GM18526 (cell line): Measurements from ENCODE around the gene HDAC6.

ENCODE experiments used
- POLR2A ChIP-seq: IDR thresholded peaks from 3 replicates; pipeline ENCODE4 v1.6.1; 2011; ENCODE audit not compliant: insufficient read length; ENCODE audit errors: extremely low read depth

The HDAC6 gene

DNA sequence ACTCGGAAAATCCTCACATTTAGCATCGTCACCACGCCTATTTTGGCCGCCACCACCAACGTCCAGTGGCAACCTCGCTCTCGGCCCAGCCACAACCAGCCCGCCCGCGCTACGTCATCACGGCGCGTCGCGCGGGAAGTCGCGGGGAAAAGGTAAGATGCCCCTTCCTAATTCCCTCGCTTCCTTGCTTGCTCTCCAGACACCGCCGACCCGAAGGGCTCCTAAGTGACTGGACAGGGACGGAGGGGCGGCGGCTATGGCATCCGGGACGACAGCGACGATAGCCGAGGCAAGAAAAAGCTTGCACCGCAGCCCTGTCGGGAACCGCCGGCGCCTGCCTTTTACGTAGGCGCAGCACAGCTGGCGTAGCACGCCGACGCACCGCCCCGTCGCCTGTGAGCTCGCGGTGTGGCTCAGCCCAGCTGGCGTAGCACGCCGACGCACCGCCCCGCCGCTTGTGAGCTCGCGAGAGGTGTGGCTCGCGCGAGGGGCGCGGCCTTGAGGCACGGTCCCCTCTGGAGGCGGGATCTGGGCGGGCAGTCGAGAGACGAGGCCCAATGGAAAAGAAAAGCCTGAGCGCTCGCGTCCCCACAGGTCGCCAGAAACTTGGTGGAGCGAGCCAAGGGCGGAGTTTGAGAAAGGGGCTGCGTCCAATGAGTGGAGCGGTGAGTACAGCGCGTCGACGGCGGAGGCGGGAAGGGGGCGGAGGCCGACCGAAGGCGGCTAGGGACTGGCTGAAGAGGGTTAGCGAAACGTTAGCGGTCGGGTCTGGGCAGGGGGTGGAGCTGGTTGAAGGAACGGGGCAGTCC lies at the start of gene HDAC6:
Gene HDAC6 (plus strand): TSS at position 788 of the 809 bp plus-strand sequence. CDS start 626 bp downstream, outside the sequence.
- TF ChIP-seq POLR2A, result peak; percentile 31

DNA sequence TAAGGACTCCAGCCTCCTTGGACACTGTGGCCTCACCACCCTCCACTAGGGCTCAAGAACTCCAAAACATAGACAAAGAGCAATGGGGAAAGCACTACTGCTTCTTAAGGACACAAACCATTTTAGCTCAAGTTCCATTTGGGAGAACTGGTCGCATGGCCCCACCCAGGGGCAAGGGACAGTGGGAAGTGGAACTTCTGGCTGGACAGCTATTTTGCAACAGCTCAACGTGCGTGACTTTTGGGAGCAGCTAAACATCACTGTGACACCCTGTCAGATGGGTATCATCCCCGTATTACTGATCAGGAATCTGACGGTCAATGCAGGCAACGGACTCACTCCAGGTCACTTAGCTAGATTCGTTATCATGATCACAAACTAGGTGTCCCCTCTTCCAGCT lies 49.4 kb upstream of the HDAC6 start:
- no peak for TF ChIP-seq POLR2A

DNA sequence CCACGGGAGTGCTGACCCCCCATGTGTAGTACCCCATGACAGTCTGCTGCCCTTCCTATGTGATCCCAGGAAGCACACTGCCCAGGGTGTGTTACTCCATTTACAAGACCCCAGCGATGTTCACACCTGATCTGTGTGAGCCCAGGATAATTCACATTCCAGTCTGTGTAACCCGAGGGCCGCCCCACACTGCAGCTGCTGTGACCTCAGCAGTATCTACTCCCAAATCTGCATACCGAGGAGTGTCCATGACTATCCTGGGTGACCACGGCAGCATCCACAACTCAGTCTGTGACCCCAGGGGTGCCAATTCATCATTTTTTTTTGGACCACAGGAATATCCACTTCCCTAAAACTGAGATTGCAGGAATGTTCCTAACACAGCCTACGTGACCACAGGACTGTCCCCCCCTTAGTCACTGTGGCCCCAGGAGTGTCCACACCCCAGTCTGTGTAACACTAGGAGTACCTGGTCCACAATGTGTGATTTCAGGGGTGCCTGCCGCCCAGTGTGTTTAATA lies 48.1 kb upstream of the HDAC6 start:
- no peak for TF ChIP-seq POLR2A

DNA sequence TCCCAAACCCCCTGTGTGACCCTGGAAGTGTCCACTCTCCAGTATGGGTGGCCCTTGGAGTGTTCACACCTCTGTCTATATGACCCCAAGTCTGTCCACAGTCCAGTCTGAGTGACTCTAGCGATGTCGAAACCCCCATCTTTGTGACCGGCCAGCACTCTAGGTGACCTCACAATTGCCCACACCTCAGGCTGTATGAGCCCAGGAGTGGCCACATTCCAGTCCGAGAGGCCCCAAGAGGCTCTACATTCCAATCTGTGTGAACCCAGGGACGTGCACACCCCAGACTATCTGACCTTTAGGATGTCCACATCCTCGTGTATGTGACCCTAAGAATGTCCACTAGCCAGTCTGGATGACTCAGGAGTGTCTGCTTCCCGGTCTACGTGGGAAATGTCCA lies 47.6 kb upstream of the HDAC6 start:
- TF ChIP-seq POLR2A, result no peak

DNA sequence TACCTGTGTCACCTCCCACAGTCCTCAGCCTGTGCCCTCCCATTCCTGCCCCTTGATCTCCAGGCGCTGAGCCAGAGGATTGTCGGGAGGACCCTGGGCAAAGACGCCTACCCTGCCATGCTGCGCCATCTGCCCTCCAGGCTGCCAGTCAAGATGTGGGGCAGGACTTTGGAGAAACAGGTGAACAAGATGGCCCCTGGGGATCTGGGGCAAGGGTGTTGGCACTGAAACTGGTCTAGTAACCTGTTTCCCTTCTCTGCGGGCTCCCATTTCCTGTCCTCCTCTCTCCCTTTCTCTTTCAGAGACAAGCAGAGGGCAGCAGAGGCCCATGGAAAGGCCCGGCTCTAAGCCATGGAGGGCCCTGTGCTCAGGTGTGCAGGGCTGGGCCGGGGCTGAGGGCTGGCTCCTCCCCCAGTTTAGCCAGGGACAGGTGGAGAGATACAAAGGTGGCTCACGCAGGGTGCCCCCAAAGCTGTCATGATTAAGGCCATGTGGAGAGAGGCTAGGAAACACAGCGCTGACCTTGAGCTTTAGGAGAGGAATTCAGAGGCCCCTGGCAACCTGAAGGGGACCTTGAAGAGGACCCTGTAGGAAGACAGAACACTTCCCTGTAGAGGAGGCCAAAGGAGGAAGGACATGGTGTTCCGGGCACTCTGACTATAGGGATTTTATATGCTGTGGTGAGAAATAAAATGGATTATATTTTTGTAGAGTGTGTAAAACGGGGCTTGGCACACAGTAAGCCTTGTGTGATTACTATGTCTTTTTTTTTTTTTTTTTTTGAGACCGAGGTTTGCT lies 40.0 kb upstream of the HDAC6 start, which contains the start of gene GLOD5:
Gene GLOD5 (plus strand): TSS at position 74 of the 798 bp plus-strand sequence. CDS start 44 bp downstream, at position 118.
- TF ChIP-seq POLR2A, result no peak

DNA sequence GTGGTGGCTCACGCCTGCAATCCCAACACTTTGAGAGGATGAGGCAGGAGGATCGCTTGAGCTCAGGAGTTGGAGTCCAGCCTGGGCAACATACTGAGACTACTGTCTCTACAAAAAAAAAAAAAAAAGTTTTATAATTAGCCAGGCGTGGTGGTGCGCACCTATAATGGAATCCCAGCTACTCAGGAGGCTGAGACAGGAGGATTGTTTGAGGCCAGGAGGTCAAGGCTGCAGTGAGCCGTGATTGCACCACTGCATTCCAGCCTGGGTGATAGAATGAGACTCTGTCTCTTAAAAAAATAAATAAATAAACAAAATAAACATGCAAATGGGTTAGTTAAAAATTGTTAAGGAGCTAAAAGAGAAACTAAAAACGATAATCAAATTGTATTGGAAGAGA lies 32.6 kb upstream of the HDAC6 start:
- no peak for TF ChIP-seq POLR2A

DNA sequence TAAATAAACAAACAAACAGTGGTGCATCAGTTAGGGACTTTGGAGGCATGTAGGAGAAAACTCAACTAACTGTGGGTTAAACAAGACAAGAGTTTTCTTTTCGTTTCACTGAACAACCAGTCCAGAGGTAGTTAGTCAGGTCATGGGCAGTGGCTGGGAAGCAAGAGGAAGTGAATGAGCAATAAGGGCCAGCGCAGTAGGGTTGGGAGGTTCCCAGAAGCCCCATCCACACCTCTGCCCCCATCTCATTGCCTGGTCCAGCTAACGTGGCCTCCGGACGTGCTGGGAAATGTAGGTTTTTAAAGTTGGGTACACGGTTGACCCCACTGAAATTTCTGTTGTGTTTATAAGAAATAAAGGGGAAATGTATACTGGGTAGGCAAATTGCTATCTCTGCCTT lies 31.6 kb upstream of the HDAC6 start:
- no peak for TF ChIP-seq POLR2A

DNA sequence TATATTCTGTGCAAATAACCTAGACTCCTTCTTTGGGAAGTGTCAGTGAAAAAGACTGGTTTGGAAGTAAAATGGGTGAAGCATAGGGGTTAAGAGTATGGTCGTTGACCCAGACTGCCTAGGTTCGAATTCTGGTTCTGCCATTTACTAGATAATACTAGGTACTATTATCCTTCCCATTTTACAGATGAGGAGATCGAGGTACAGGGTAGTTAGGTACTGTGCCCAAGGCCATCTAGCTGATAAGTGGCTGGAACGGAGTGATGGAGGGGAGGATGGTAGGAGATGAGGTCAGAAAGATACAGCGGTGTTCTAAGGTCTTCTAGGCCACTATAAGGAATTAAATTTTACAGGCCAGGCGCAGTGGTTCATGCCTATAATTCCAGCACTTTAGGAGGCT lies 29.3 kb upstream of the HDAC6 start:
- TF ChIP-seq POLR2A, result no peak

DNA sequence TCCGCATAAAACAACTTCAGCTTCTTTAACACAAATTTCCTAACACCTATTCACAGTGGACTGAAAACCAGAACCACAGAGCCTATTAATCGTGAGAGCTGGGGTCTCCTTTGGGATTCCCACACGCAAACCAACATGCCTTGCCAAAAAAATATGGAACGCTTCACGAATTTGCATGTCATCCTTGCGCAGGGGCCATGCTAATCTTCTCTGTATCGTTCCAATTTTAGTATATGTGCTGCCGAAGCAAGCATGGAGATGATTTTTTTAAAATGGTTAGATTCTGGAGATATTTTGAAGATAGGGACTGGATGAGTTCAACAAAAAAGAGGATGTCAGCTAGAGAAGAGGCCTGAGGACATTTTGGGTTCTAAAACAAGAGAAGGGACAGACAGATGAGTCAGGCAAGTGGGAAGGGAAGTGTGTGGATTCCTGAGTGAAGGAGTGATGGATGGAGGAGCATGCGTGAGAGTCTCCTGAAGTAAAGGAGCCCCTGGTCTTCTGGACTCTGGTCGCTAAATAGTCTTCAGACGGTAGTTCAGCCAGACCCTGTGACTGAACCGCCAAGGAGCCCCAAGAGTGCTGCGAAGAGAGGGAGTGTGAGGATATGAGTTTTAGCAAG lies 24.9 kb upstream of the HDAC6 start:
- TF ChIP-seq POLR2A, result no peak

DNA sequence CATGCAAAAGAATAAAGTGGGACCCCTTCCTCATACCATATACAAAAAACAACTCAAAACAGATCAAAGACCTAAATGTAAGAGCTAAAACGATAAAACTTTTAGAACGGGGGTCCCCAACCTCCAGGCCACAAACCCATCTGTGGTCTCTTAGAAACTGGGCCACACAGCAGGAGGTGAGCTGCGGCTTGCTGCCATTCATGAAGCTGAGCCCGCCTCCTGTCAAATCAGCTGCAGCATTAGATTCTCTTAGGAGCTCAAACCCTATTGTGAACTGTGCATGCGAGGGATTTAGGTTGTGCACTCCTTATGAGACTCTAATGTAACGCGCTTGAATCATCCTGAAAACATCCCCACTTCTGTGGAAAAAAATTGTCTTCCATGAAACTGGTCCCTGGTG lies 22.5 kb upstream of the HDAC6 start:
- TF ChIP-seq POLR2A, result no peak

DNA sequence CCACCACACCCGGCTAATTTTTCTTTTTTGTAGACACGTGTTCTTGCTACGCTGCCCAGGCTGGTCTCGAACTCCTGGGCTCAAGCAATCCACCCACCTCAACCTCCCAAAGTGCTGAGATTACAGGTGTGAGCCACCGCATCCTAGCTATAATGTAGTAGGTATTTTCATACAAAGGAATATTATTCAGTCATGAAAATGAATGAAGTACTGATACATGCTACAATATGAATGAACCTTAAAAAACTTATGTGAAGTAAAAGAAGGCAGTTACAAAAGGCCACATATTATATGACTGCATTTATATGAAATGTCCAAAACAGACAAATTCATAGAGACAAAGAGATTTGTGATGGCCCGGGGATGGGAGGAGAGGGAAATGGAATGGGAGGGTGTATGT lies 20.2 kb upstream of the HDAC6 start:
- TF ChIP-seq POLR2A, result no peak

DNA sequence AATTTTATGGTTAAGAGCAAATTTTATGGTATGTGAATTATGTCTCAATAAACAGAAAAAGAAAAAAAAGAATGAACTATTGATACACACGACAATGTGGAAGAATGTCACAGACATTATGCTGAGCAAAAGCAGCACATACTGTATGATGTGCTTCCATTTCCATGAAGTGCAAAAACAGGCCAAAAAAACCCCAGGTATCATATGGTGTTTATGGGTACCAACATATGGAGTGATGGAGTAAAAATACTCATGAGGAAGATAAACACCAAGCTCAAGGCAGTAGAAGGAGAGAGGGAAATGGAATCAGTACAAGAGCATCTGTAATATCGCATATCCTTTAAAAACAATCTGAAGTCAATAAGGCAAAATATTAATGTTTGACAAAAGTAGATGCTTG lies 19.7 kb upstream of the HDAC6 start:
- no peak for TF ChIP-seq POLR2A

DNA sequence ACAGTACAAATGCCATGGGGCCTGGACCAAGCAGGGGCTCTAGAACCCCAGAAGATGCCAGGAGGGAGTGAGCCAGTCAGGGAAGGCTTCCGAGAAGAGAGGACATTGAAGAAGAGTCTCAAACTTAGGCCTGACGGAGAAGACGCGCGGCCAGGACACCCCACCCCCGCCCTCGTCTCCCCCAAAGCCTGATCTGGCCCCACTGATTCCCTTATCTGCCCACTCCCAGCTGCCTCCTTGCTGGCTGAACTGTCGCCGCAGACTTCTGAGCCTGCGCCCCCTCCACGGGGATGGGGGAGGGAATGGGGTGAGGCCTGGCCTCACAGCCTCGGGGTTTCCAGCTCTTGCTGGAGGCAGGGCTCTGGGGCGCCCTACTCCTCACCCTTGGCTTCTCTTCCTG lies 19.1 kb upstream of the HDAC6 start:
- TF ChIP-seq POLR2A, result no peak

DNA sequence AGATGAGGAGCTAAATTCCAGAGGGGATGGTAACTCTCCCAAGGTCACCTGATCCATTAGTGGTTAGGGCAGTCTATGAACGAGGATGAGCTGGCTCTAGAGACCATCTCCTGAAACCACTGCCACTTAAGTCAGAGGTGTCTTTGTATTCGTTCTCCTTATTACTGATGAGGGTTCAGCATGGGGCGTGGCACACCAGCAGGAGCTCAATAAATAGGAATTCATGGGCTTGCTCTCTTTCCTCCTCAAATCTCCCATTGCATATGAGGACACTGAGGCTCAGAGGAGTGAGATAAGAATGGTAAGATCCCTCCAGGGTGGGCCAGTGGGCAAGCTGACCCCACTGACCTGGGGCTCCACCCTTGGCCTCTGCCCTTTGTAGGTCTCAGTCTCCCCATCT lies 17.1 kb upstream of the HDAC6 start:
- TF ChIP-seq POLR2A, result no peak

DNA sequence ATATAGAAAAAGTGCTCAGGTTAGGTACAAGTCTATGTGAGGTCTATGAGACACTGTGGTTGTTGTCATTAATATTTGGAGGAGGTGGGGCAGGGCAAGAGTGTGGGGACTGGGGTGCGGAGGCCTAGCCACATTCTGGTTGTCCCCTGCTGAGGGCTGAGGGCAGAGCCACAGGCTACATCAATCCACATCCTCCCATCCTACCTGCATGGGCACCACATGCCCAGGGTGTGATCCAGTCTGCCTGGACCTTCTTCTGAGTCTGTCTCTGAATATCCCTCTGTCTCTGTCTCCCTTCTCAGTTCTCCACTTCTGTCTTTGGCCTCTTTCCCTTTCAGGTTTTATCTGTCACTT lies 16.7 kb upstream of the HDAC6 start:
- no peak for TF ChIP-seq POLR2A

DNA sequence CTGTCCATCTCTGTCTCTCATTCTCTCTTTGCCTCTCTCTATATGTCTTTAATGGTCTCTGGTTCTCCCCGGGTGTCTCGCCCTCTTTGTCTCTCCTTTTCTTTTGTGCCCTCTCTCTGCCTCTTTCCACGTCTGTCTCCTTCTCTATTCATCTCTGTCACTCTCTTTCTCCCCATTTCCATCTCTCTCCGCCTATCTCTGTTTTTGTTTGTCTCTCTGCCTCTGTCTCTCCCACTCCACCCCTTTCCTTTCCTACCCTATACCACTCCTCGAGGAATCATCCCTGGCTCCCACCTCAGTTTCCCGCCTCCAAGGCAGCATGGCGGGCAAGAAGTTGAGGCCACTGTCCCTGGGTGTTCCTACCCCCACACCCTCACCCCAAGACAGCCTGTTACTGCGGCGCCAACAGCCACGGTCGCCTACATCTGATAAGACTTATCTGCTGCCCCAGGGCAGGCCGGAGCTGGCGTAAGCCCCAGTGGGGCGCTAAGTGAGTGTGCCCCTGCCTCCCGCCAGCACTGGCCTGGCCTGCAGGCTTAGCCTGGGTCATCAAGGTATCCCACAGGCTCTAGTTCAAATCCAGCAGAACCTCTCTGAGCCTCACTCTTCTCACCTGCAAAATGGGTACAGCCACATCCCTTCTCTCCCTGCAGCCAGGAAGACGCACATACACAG lies 16.2 kb upstream of the HDAC6 start:
- TF ChIP-seq POLR2A, result no peak

DNA sequence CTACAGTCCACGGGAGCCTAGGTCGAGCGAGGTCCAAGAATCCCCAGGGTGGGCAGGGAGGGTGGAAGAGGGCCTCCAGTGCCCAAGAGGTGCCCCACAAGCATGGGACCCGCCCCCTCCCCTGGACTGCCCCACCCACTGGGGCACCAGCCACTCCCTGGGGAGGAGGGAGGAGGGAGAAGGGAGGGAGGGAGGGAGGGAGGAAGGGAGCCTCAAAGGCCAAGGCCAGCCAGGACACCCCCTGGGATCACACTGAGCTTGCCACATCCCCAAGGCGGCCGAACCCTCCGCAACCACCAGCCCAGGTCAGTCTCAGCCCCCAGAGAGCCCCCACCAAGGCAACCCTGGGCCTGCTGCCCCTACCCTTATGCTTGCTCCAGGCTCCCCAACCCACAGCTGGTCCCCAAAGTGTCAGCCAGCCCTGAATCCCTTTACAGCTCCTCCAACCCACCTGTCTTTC lies 15.5 kb upstream of the HDAC6 start, which contains the start of gene GATA1:
Gene GATA1 (plus strand): TSS at position 250 of the 460 bp plus-strand sequence. CDS start 4,520 bp downstream, outside the sequence.
- no peak for TF ChIP-seq POLR2A
